ENCODE data around the gene RNF144B.

GRCh38 chr6:18454446-18454845 lies 67.3 kb downstream of the RNF144B start:
- TF ChIP-seq CTCF (IDR thresholded peaks at IDR 0.05; ENCODE audit: insufficient read depth, low read depth, low read length), result no peak
- TF ChIP-seq EZH2 (IDR thresholded peaks at IDR 0.05; ENCODE audit: insufficient read depth, low read length), result no peak

Data from astrocyte (in vitro differentiated cells and primary cell).